Activated B cell treated with CpG ODN at 0.5 μM for 24 hours (primary cell): Measurements from ENCODE around the gene MRPL38. TPM values are rescaled to one million over a fixed set of nuclear protein-coding genes. Genes with fewer than 3 reads are reported as not detected.
A peak's percentile ranks its signal among the peaks of the same experiment; 100 is the strongest.

ENCODE experiments used
- ATAC-seq: fragments of 200-7000 bp; cut with Tn5 transposase; one replicate; pipeline ENCODE4 v1.10.0; 2021; ENCODE audit warnings: low read depth, mild to moderate bottlenecking, moderate library complexity
- CTCF ChIA-PET: fragments of 350-600 bp; sonication (Branson Sonifier 250); formaldehyde crosslinking; loops from one replicate; lab custom pipeline; 2021; ENCODE audit warnings: antibody characterized with exemption; lab: Charles Lee
- POLR2A ChIA-PET: fragments of 350-600 bp; sonication (Branson Sonifier 250); formaldehyde crosslinking; loops from one replicate; lab custom pipeline; 2021; ENCODE audit warnings: antibody characterized with exemption; lab: Charles Lee
- DNase-seq: peaks from one replicate; pipeline ENCODE4 v3.0.0; 2022
- H3K27ac Mint-ChIP-seq: one replicate; pipeline ENCODE4 v1.8.0; 2020; ENCODE audit warnings: mixed read lengths
- H3K27me3 Mint-ChIP-seq: one replicate; pipeline ENCODE4 v1.8.0; 2021; ENCODE audit warnings: mixed read lengths
- H3K36me3 Mint-ChIP-seq: one replicate; pipeline ENCODE4 v1.8.0; 2021; ENCODE audit warnings: low read depth, mixed read lengths
- H3K4me1 Mint-ChIP-seq: one replicate; pipeline ENCODE4 v1.8.0; 2021; ENCODE audit warnings: mixed read lengths
- H3K4me3 Mint-ChIP-seq: one replicate; pipeline ENCODE4 v1.8.0; 2020; ENCODE audit warnings: mild to moderate bottlenecking, mixed read lengths
- H3K9me3 Mint-ChIP-seq: one replicate; pipeline ENCODE4 v1.8.0; 2020; ENCODE audit warnings: mixed read lengths
- intact Hi-C: fragments of 100-400 bp; cut with micrococcal nuclease; formaldehyde crosslinking; loops from one replicate; pipeline ENCODE4 v1.15.1; 2024
- total RNA-seq: library from RNA; stranded (reverse); gene quantifications from 2 replicates; pipeline ENCODE4 v1.2.3, GENCODE V29; 2022
- TF ChIP-seq, protein P1 (sequence below): fragments of 200-600 bp; IDR thresholded peaks from one replicate; pipeline ENCODE4 v1.8.0; 2022; ENCODE audit warnings: antibody characterized with exemption, mild to moderate bottlenecking

Gene MRPL38
- total RNA-seq, 1 donor from 2014 or later, result 137 TPM

DNA sequence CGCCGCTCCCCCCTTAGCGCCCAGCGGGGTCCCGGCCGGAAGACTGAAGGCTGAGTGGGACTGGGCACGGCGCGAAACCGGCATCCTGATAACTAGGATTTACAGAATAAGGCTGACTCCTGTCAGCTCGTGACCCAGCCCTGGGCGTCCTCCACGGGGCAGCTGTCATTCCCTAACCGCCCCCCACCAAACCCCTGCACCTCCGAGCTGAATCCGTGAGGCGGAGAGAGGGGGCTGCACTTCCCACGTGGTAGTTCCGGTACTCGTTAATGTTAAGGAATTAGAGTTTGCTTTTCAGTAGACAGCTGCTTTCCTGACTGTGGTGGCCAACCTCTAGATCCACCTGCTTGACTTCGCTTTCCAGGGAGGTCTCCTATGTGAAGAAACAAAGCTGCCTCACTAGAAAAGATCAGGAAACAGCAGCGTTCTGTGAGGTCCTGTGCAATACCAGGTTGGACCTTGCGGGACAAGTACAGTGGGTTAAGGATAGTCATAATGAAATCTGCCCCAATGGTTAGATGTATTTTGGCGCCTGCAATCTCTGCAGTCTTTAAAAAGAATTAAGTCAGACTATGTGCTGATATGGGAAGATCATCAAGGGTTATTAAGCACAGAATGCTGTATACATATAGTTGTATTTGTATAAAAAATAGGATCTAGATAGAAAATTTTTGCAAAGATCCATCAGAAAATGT lies 48.5 kb downstream of the MRPL38 start:
- Mint-ChIP-seq H3K4me1 (peaks cover 49% of the 10 kb centered on the region), H3K36me3 (peaks cover 7% of the 10 kb centered on the region), H3K9me3 (no peaks in the 10 kb centered on the region), H3K27ac (peak overlapping the region; percentile 79), H3K4me3 (no peak overlapping the region), H3K27me3 (no peaks in the 10 kb centered on the region)
- intact Hi-C loops, result loop anchor here (5.0 kb wide), 3 partner anchors 416 to 674 kb away; partner anchors contain the start of genes PRPSAP1 and SUMO2
- DNase-seq (no peak), ATAC-seq (no peak)
- ChIA-PET POLR2A (interaction anchor here (0.5 to 6.5 kb wide), 23 partner anchors 8 to 843 kb away, joined by 3 to 129 read pairs (median 7); partner anchors contain the start of genes ACOX1, GALK1, MRPL38 and MRPL58), CTCF (interaction anchor here (0.8 to 4.4 kb wide), 7 partner anchors 8 to 92 kb away, joined by 3 to 34 read pairs (median 3); partner anchors contain the start of genes GALK1, TRIM47 and TRIM65)
- TF ChIP-seq, protein P1, sequence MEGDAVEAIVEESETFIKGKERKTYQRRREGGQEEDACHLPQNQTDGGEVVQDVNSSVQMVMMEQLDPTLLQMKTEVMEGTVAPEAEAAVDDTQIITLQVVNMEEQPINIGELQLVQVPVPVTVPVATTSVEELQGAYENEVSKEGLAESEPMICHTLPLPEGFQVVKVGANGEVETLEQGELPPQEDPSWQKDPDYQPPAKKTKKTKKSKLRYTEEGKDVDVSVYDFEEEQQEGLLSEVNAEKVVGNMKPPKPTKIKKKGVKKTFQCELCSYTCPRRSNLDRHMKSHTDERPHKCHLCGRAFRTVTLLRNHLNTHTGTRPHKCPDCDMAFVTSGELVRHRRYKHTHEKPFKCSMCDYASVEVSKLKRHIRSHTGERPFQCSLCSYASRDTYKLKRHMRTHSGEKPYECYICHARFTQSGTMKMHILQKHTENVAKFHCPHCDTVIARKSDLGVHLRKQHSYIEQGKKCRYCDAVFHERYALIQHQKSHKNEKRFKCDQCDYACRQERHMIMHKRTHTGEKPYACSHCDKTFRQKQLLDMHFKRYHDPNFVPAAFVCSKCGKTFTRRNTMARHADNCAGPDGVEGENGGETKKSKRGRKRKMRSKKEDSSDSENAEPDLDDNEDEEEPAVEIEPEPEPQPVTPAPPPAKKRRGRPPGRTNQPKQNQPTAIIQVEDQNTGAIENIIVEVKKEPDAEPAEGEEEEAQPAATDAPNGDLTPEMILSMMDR, result no peak

DNA sequence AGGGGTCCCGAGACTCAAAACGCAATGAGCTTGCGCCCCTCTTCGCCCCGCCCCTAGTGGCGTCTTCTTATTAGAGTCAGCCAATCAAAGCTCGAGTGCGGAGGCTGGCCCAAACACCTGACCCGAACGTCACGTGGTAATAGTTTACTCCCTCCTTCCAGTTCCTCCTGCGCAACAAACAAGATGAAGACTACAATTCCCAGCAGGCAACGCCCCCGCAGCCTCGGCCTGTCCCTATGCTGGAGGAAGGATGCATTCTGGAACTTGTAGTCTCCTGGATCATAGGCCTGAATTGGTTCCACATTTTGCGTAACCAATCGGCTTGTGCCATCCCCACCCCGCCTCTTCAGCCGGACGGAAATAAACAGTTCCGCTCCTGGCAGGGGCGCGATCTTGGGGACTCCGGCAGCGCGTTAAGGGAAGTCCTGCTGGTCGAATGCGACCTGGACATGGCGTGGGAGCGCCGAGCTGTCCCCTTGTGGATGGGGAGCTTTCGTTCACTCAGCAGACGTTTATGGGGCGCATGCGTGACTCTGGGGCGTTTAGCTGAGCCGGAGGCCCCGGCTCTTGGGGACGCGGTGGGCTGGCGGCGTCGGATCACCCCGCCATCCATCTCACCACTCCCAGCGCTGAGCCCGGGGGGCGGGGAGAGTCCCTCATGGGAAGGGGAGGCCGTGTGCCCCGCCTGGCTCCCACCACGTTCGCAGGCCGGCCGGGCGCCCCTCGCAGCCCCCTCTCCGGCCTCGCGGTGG lies 49.2 kb downstream of the MRPL38 start, which contains the start of gene WBP2:
Gene WBP2 (minus strand): TSS at position 26 of the 752 bp plus-strand sequence. CDS start 38 bp downstream, outside the sequence.
- Mint-ChIP-seq H3K36me3 (peaks cover 14% of the 10 kb centered on the region), H3K9me3 (no peaks in the 10 kb centered on the region), H3K27me3 (no peaks in the 10 kb centered on the region), H3K27ac (peak within 1 kb of the TSS; percentile 79), H3K4me3 (no peak within 1 kb of the TSS), H3K4me1 (peaks cover 48% of the 10 kb centered on the region)
- TF ChIP-seq, protein P1, result no peak
- peak; percentile 87 for ATAC-seq
- ChIA-PET CTCF (interaction anchor here (0.8 to 4.4 kb wide), 13 partner anchors 9 to 223 kb away, joined by 3 to 34 read pairs (median 4); partner anchors contain the start of genes GALK1, MRPL38, SMIM5 and TRIM47), POLR2A (interaction anchor here (0.5 to 6.5 kb wide), 47 partner anchors 9 to 842 kb away, joined by 3 to 129 read pairs (median 5); partner anchors contain the start of genes ACOX1, GALK1, MRPL38 and MRPL58)
- peak; percentile 84 for DNase-seq
- intact Hi-C loops, result loop anchor here (1.0 to 5.0 kb wide), 12 partner anchors 9 to 673 kb away; partner anchors contain the start of genes ACOX1, FBF1, MRPL38 and PRPSAP1

DNA sequence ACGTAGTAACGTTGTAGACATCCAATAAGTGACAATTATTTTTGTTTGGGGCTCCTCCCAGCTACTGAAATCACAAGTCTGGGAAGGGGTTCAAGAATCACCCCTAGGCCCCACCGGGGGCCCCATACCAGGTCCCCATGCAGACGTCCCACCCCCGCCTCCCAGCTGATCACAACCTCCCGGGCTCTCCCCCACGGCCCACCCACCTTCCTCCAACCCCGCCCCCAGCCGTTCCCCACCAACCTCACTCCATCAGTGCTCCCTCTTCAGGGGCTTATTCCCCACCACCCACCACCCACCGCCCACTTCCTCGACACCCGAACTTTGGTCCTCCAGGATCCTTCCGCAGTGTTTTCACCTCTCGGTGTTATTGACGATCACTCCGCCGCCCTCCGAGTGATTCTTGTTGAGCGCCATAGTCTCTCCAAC lies 49.8 kb downstream of the MRPL38 start:
- TF ChIP-seq, protein P1, result no peak
- H3K4me3 Mint-ChIP-seq, result no peak overlapping the region
- no peaks in the 10 kb centered on the region for H3K9me3 Mint-ChIP-seq
- no peak overlapping the region for H3K27ac Mint-ChIP-seq
- H3K4me1 Mint-ChIP-seq, result peaks cover 48% of the 10 kb centered on the region
- intact Hi-C loops, result loop anchor here (1.0 to 5.0 kb wide), 12 partner anchors 9 to 673 kb away; partner anchors contain the start of genes ACOX1, FBF1, MRPL38 and PRPSAP1
- H3K36me3 Mint-ChIP-seq, result peaks cover 19% of the 10 kb centered on the region
- no peaks in the 10 kb centered on the region for H3K27me3 Mint-ChIP-seq
- CTCF ChIA-PET, result interaction anchor here (0.9 to 4.4 kb wide), 11 partner anchors 9 to 222 kb away, joined by 3 to 34 read pairs (median 4); partner anchors contain the start of genes GALK1, MRPL38, SMIM5 and TRIM47
- ATAC-seq, result peak; percentile 5
- POLR2A ChIA-PET, result interaction anchor here (0.5 to 6.5 kb wide), 44 partner anchors 10 to 842 kb away, joined by 3 to 129 read pairs (median 6); partner anchors contain the start of genes ACOX1, GALK1, MRPL38 and MRPL58
- no peak for DNase-seq

DNA sequence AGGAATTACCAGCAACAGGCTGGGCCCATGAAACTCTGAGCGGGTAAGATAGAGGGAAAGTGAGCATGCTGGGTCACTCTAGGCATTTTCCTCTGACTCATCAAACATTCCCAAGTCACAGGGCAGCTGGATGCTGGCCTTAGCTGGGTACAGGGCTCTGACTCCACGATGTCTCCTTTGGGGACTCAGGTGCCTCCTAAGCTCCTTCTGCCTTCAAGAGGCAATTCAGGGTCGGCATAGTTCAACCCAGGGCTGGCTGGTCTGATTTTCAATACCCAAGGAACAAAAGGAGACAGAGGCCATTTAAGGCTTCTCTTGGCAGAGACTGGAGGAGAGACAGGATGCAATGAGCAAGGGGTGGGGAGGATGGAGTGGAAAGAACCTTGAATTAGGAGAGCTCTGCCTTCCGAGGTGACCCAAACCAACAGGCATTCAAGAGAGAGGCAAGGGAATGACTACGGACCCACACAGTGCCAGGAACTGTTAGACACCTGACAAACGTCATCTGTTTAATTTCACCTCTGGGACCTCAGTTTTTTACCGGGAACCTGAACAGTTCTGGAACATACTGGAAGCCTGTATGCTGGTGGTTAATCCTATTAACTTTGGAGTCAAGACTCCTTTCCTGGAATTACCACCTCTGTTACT lies 50.5 kb downstream of the MRPL38 start:
- ATAC-seq (no peak), DNase-seq (no peak)
- POLR2A ChIA-PET, result interaction anchor here (0.7 to 6.5 kb wide), 12 partner anchors 9 to 841 kb away, joined by 3 to 129 read pairs (median 22); partner anchors contain the start of genes ACOX1, MRPL38, MRPL58 and TEN1
- Mint-ChIP-seq H3K9me3 (no peaks in the 10 kb centered on the region), H3K27ac (no peak overlapping the region), H3K4me1 (peaks cover 44% of the 10 kb centered on the region), H3K27me3 (no peaks in the 10 kb centered on the region), H3K36me3 (peaks cover 26% of the 10 kb centered on the region), H3K4me3 (no peak overlapping the region)
- CTCF ChIA-PET, result interaction anchor here (1.3 to 4.4 kb wide), 5 partner anchors 9 to 221 kb away, joined by 3 to 34 read pairs (median 9); partner anchors contain the start of genes SMIM5, TRIM47 and TRIM65
- TF ChIP-seq, protein P1, result no peak
- intact Hi-C loops, result loop anchor here (2.0 kb wide), 2 partner anchors 87 to 125 kb away; partner anchors contain the start of genes ACOX1, FBF1 and TEN1
